Loucy (cell line): Measurements from ENCODE around the gene CHST9.
A peak's percentile ranks its signal among the peaks of the same experiment; 100 is the strongest.

Experiments used
- H2AFZ ChIP-seq: fragments of 200-600 bp; sonication (generic); 2 replicates; pipeline ENCODE4 v1.6.0; 2016; ENCODE audit warnings: antibody characterized with exemption, mild to moderate bottlenecking, low read length, moderate library complexity
- H3F3A ChIP-seq: fragments of 200-600 bp; 2 replicates; pipeline ENCODE4 v1.6.0; 2016; ENCODE audit warnings: antibody characterized with exemption, low read depth, mild to moderate bottlenecking
- H3K27me3 ChIP-seq: fragments of 200-600 bp; sonication (generic); 2 replicates; pipeline ENCODE4 v1.6.1; 2014; ENCODE audit warnings: low read length, mild to moderate bottlenecking; ENCODE audit not compliant: insufficient read depth, poor library complexity, severe bottlenecking
- H3K36me3 ChIP-seq: fragments of 200-600 bp; sonication (generic); 2 replicates; pipeline ENCODE4 v1.6.1; 2016; ENCODE audit warnings: low read length; ENCODE audit not compliant: insufficient read depth
- H3K4me1 ChIP-seq: fragments of 200-600 bp; sonication (generic); 2 replicates; pipeline ENCODE4 v1.5.1; 2014; ENCODE audit warnings: low read length, mild to moderate bottlenecking; ENCODE audit not compliant: insufficient read depth, poor library complexity, severe bottlenecking
- H3K4me2 ChIP-seq: fragments of 200-600 bp; sonication (generic); 2 replicates; pipeline ENCODE4 v1.6.0; 2014; ENCODE audit warnings: antibody characterized with exemption, low read length, low read depth, mild to moderate bottlenecking; ENCODE audit not compliant: poor library complexity, severe bottlenecking
- H3K4me3 ChIP-seq: fragments of 200-600 bp; sonication (generic); 2 replicates; pipeline ENCODE4 v1.5.1; 2014; ENCODE audit warnings: low read length, mild to moderate bottlenecking, mixed read lengths; ENCODE audit not compliant: poor library complexity, severe bottlenecking
- H3K79me2 ChIP-seq: fragments of 200-600 bp; sonication (generic); 2 replicates; pipeline ENCODE4 v1.6.1; 2014; ENCODE audit warnings: low read length; ENCODE audit not compliant: insufficient read depth
- H3K9ac ChIP-seq: fragments of 200-600 bp; sonication (generic); 2 replicates; pipeline ENCODE4 v1.6.0; 2014; ENCODE audit warnings: mild to moderate bottlenecking, low read depth, low read length, moderate library complexity; ENCODE audit not compliant: poor library complexity, severe bottlenecking
- H3K9me2 ChIP-seq: fragments of 200-600 bp; sonication (generic); replicated peaks from 2 replicates; pipeline ENCODE4 v1.6.1; 2016; ENCODE audit warnings: low read depth, low read length, mixed read lengths
- H3K9me3 ChIP-seq: fragments of 200-600 bp; sonication (generic); 2 replicates; pipeline ENCODE4 v1.6.1; 2014; ENCODE audit warnings: mild to moderate bottlenecking, antibody characterized with exemption, low read length, low read depth; ENCODE audit not compliant: insufficient read depth
- H4K20me1 ChIP-seq: fragments of 200-600 bp; sonication (generic); 2 replicates; pipeline ENCODE4 v1.6.0; 2014; ENCODE audit warnings: antibody characterized with exemption, low read length, mild to moderate bottlenecking; ENCODE audit not compliant: insufficient read depth, poor library complexity, severe bottlenecking
- CTCF ChIP-seq: fragments of 200-600 bp; sonication (generic); conservative IDR thresholded peaks from 2 replicates; pipeline ENCODE4 v1.5.1; 2014; ENCODE audit warnings: mild to moderate bottlenecking, antibody characterized with exemption, low read length
- EZH2phosphoT487 ChIP-seq: fragments of 200-600 bp; IDR thresholded peaks from 2 replicates; pipeline ENCODE4 v1.6.1; 2018; ENCODE audit warnings: antibody characterized with exemption, mild to moderate bottlenecking, moderate library complexity, borderline replicate concordance

Gene CHST9

GRCh38 chr18:26963292-26963691 is 221.8 kb downstream of the CHST9 start:
- no peaks in the 10 kb centered on the region for H3K79me2 ChIP-seq
- H3K36me3 ChIP-seq: no peaks in the 10 kb centered on the region
- no peak overlapping the region for H3K9ac ChIP-seq
- no peak overlapping the region for H3K4me2 ChIP-seq
- H2AFZ ChIP-seq: no peak overlapping the region
- H4K20me1 ChIP-seq: no peaks in the 10 kb centered on the region
- H3F3A ChIP-seq: no peaks in the 10 kb centered on the region
- H3K27me3 ChIP-seq: no peaks in the 10 kb centered on the region
- no peaks in the 10 kb centered on the region for H3K9me3 ChIP-seq
- peak; percentile 56 for TF ChIP-seq CTCF
- TF ChIP-seq EZH2phosphoT487: no peak
- no peaks in the 10 kb centered on the region for H3K9me2 ChIP-seq
- H3K4me3 ChIP-seq: no peak overlapping the region
- no peaks in the 10 kb centered on the region for H3K4me1 ChIP-seq

GRCh38 chr18:26961839-26962238 is 223.3 kb downstream of the CHST9 start:
- Histone ChIP-seq H2AFZ (no peak overlapping the region), H3K9me3 (no peaks in the 10 kb centered on the region), H3K27me3 (no peaks in the 10 kb centered on the region), H3K4me2 (no peak overlapping the region), H3K79me2 (no peaks in the 10 kb centered on the region), H3K4me1 (peaks cover 5% of the 10 kb centered on the region), H3F3A (no peaks in the 10 kb centered on the region), H3K9me2 (no peaks in the 10 kb centered on the region), H4K20me1 (no peaks in the 10 kb centered on the region), H3K9ac (no peak overlapping the region), H3K4me3 (no peak overlapping the region), H3K36me3 (no peaks in the 10 kb centered on the region)
- no peak for TF ChIP-seq EZH2phosphoT487
- no peak for TF ChIP-seq CTCF

- H3K4me3 ChIP-seq: no peak overlapping the region
- H3K9me3 ChIP-seq: no peaks in the 10 kb centered on the region
- H3K79me2 ChIP-seq: no peaks in the 10 kb centered on the region
- no peaks in the 10 kb centered on the region for H3F3A ChIP-seq
- no peaks in the 10 kb centered on the region for H3K9me2 ChIP-seq
- peaks cover 10% of the 10 kb centered on the region for H3K4me1 ChIP-seq
- no peak overlapping the region for H3K4me2 ChIP-seq
- TF ChIP-seq EZH2phosphoT487 (no peak), CTCF (no peak)
- no peak overlapping the region for H2AFZ ChIP-seq
- H3K27me3 ChIP-seq: no peaks in the 10 kb centered on the region
- no peak overlapping the region for H3K9ac ChIP-seq
- H3K36me3 ChIP-seq: no peaks in the 10 kb centered on the region
- H4K20me1 ChIP-seq: no peaks in the 10 kb centered on the region
Observed at GRCh38 chr18:26960911-26961310, 224.2 kb downstream of the CHST9 start.
